ENCODE results near the gene WWTR1. TPM values are rescaled to one million over a fixed set of nuclear protein-coding genes. Genes with fewer than 3 reads are reported as not detected.
A peak's percentile ranks its signal among the peaks of the same experiment; 100 is the strongest.

The WWTR1 gene
- total RNA-seq, 1 experiment from 2014 or later, result 25.5 TPM

DNA sequence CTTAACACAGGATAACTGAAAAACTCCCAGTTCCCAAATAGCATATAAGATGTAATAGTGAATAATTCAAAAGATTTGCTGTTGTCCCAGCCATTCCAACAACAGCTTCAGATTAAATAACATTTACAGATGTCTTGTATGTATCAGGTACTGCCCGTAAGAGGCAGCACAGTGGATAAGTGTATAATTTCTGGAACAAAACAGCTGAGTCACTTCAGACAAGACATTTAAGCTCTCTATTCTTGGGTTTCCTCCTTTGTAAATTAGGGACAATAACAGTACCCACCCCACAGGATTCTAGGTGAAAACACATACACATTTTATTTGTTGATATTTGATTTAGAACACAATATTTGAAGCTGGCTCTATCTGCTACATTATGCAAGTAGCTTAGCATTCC lies 2.6 kb upstream of the WWTR1 start (continued):
- TF ChIP-seq ZBTB21 (CRISPR knock-in tag; IDR thresholded peaks at IDR 0.05; ENCODE audit: borderline replicate concordance), result no peak
- no peak for TF ChIP-seq TEAD1 (CRISPR knock-in tag; IDR thresholded peaks at IDR 0.05)
- no peak for TF ChIP-seq ESRRA (CRISPR knock-in tag; IDR thresholded peaks at IDR 0.05; ENCODE audit: borderline replicate concordance)

DNA sequence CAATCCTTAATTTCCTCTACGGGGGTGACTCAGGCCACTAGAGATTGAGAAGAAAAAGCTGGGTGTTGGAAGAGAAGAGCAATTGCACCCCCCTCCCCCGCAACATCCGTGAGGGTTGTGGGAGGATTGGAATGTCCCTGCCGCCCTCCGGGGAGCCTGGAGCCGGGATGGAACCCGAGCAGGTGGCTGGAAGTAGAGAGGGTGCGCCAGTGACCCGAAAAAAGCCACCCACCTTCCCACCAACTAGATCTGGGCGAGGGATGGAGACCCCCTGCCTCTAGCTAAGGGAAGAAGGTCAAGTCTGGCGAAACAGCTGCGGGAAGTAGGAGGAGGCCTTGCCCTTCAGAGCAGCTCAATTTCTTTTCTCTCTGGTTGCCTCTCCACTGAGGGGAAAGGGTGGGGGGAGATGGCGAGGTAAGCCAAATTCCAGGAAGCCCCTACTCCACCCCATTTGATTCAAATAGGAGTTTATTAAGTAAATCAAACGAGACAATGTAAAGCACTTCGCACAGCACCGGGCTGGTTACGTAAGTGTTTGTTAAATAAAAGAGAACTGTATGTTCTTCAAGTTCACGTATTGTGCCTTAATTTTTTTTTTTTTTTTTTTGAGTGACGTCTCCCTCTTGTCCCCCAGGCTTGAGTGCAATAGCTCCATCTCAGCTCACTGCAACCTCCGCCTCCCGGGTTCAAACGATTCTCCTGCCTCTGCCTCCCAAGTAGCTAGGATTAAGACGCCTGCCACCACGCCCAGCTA lies 1.1 kb upstream of the WWTR1 start:
- peaks cover 67% of the 10 kb centered on the region for H3K4me1 Mint-ChIP-seq
- ATAC-seq (peak; percentile 12), DNase-seq (ENCODE audit: low spot score) (peak; percentile 72)
- ChIA-PET POLR2A (interaction anchor here (0.5 to 3.4 kb wide), 12 partner anchors 10 to 751 kb away, joined by 3 to 33 read pairs (median 3); partner anchors contain the start of gene COMMD2), CTCF (interaction anchor here (0.9 to 2.3 kb wide), 8 partner anchors 11 to 146 kb away, joined by 3 to 22 read pairs (median 4); no protein-coding TSS in a partner anchor)
- TF ChIP-seq SP1 (CRISPR knock-in tag; conservative IDR thresholded peaks at IDR 0.05) (no peak), ATF6 (CRISPR knock-in tag; IDR thresholded peaks at IDR 0.05) (no peak), ZNF423 (CRISPR knock-in tag; IDR thresholded peaks at IDR 0.05) (peak; percentile 78), ERG (CRISPR knock-in tag; IDR thresholded peaks at IDR 0.05) (no peak), ZNF671 (CRISPR knock-in tag; IDR thresholded peaks at IDR 0.05) (no peak), ZMAT4 (CRISPR knock-in tag; IDR thresholded peaks at IDR 0.05) (no peak), NR1H2 (CRISPR knock-in tag; IDR thresholded peaks at IDR 0.05) (no peak)
- TF ChIP-seq, protein P1, sequence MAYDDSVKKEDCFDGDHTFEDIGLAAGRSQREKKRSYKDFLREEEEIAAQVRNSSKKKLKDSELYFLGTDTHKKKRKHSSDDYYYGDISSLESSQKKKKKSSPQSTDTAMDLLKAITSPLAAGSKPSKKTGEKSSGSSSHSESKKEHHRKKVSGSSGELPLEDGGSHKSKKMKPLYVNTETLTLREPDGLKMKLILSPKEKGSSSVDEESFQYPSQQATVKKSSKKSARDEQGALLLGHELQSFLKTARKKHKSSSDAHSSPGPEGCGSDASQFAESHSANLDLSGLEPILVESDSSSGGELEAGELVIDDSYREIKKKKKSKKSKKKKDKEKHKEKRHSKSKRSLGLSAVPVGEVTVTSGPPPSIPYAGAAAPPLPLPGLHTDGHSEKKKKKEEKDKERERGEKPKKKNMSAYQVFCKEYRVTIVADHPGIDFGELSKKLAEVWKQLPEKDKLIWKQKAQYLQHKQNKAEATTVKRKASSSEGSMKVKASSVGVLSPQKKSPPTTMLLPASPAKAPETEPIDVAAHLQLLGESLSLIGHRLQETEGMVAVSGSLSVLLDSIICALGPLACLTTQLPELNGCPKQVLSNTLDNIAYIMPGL (CRISPR knock-in tag; IDR thresholded peaks at IDR 0.05), result peak; percentile 39; the same call in 1 of the 2 replicates
- TF ChIP-seq, protein P2, sequence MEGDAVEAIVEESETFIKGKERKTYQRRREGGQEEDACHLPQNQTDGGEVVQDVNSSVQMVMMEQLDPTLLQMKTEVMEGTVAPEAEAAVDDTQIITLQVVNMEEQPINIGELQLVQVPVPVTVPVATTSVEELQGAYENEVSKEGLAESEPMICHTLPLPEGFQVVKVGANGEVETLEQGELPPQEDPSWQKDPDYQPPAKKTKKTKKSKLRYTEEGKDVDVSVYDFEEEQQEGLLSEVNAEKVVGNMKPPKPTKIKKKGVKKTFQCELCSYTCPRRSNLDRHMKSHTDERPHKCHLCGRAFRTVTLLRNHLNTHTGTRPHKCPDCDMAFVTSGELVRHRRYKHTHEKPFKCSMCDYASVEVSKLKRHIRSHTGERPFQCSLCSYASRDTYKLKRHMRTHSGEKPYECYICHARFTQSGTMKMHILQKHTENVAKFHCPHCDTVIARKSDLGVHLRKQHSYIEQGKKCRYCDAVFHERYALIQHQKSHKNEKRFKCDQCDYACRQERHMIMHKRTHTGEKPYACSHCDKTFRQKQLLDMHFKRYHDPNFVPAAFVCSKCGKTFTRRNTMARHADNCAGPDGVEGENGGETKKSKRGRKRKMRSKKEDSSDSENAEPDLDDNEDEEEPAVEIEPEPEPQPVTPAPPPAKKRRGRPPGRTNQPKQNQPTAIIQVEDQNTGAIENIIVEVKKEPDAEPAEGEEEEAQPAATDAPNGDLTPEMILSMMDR (IDR thresholded peaks at IDR 0.05), result no peak
- H3K4me3 Mint-ChIP-seq, result peak overlapping the region; percentile 90
- H3K27ac Mint-ChIP-seq, result peak overlapping the region; percentile 99
- H3K9me3 Mint-ChIP-seq, result no peaks in the 10 kb centered on the region
- no peaks in the 10 kb centered on the region; the same call in 1 of the 2 replicates for H3K27me3 Mint-ChIP-seq (ENCODE audit: low read depth)
- H3K36me3 Mint-ChIP-seq, result peaks cover 17% of the 10 kb centered on the region

- peak overlapping the region; percentile 90 for H3K4me3 Mint-ChIP-seq
- DNase-seq (ENCODE audit: low spot score), result no peak
- CTCF ChIA-PET, result interaction anchor here (1.0 to 2.3 kb wide), 8 partner anchors 60 to 151 kb away, joined by 3 to 22 read pairs (median 4); no protein-coding TSS in a partner anchor
- H3K4me1 Mint-ChIP-seq, result peaks cover 67% of the 10 kb centered on the region
- peak; percentile 44 for ATAC-seq
- peaks cover 20% of the 10 kb centered on the region for H3K36me3 Mint-ChIP-seq
- POLR2A ChIA-PET, result interaction anchor here (0.7 to 3.4 kb wide), 27 partner anchors 8 to 309 kb away, joined by 3 to 33 read pairs (median 4); partner anchors contain the start of genes COMMD2 and RNF13
- peak overlapping the region; percentile 98 for H3K27ac Mint-ChIP-seq
- H3K9me3 Mint-ChIP-seq, result no peaks in the 10 kb centered on the region
- H3K27me3 Mint-ChIP-seq (ENCODE audit: low read depth), result no peaks in the 10 kb centered on the region; the same call in 1 of the 2 replicates
- TF ChIP-seq CBFB (CRISPR knock-in tag; IDR thresholded peaks at IDR 0.05; ENCODE audit: low read depth) (0 out of 2 replicates have a peak, but pooled peaks have one; percentile 9), KAT7 (CRISPR knock-in tag; IDR thresholded peaks at IDR 0.05; ENCODE audit: borderline replicate concordance) (peak; percentile 53; the same call in 1 of the 2 replicates), SOX15 (CRISPR knock-in tag; IDR thresholded peaks at IDR 0.05) (no peak), PRRX2 (CRISPR knock-in tag; IDR thresholded peaks at IDR 0.05) (no peak), FOXJ3 (CRISPR knock-in tag; IDR thresholded peaks at IDR 0.05; ENCODE audit: borderline replicate concordance) (no peak), USF1 (CRISPR knock-in tag; IDR thresholded peaks at IDR 0.05) (no peak), TEAD1 (CRISPR knock-in tag; IDR thresholded peaks at IDR 0.05) (no peak), NFYB (CRISPR knock-in tag; conservative IDR thresholded peaks at IDR 0.05; ENCODE audit: low read depth) (0 out of 2 replicates have a peak, but pooled peaks have one; percentile 13), ETV6 (CRISPR knock-in tag; IDR thresholded peaks at IDR 0.05) (no peak; the same call in 1 of the 2 replicates)
- TF ChIP-seq, protein P3, sequence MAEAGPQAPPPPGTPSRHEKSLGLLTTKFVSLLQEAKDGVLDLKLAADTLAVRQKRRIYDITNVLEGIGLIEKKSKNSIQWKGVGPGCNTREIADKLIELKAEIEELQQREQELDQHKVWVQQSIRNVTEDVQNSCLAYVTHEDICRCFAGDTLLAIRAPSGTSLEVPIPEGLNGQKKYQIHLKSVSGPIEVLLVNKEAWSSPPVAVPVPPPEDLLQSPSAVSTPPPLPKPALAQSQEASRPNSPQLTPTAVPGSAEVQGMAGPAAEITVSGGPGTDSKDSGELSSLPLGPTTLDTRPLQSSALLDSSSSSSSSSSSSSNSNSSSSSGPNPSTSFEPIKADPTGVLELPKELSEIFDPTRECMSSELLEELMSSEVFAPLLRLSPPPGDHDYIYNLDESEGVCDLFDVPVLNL (CRISPR knock-in tag; IDR thresholded peaks at IDR 0.05; ENCODE audit: borderline replicate concordance, low read depth), result no peak
Observed at GRCh38 chr3:149657321-149657925, 402 bp downstream of the WWTR1 start.

All from WTC11 (cell line).